Osteocyte (in vitro differentiated cells): ENCODE data around the gene VEZF1. TPM values are rescaled to one million over a fixed set of nuclear protein-coding genes. Genes with fewer than 3 reads are reported as not detected.

ENCODE experiments used
- DNase-seq: peaks from one replicate; pipeline ENCODE4 v3.0.0; 2021; ENCODE audit warnings: mixed read lengths; ENCODE audit not compliant: unreplicated experiment; ENCODE audit errors: extremely low spot score
- H3K27ac Mint-ChIP-seq: one replicate; pipeline ENCODE4 v1.8.0; 2021; ENCODE audit warnings: mild to moderate bottlenecking, mixed read lengths; ENCODE audit not compliant: unreplicated experiment
- H3K27me3 Mint-ChIP-seq: one replicate; pipeline ENCODE4 v1.8.0; 2021; ENCODE audit warnings: mixed read lengths; ENCODE audit not compliant: unreplicated experiment
- H3K36me3 Mint-ChIP-seq: one replicate; pipeline ENCODE4 v1.8.0; 2021; ENCODE audit warnings: mixed read lengths; ENCODE audit not compliant: unreplicated experiment
- H3K4me1 Mint-ChIP-seq: one replicate; pipeline ENCODE4 v1.8.0; 2021; ENCODE audit warnings: mixed read lengths; ENCODE audit not compliant: unreplicated experiment
- H3K4me3 Mint-ChIP-seq: one replicate; pipeline ENCODE4 v1.8.0; 2021; ENCODE audit warnings: mild to moderate bottlenecking, moderate library complexity, mixed read lengths; ENCODE audit not compliant: unreplicated experiment
- H3K9me3 Mint-ChIP-seq: one replicate; pipeline ENCODE4 v1.8.0; 2021; ENCODE audit warnings: mixed read lengths; ENCODE audit not compliant: unreplicated experiment
- total RNA-seq: library from RNA; stranded (reverse); gene quantifications from 2 replicates; pipeline ENCODE4 v1.2.1, GENCODE V29; 2021
- TF ChIP-seq, protein P1 (sequence below): fragments of 200-600 bp; sonication (generic); IDR thresholded peaks from 2 replicates; pipeline ENCODE4 v1.5.0; 2021; ENCODE audit warnings: antibody characterized with exemption, mild to moderate bottlenecking, moderate library complexity

Gene VEZF1
- total RNA-seq, 1 donor from 2014 or later: 50.6 TPM

- no peak for DNase-seq
- H3K27me3 Mint-ChIP-seq: no peaks in the 10 kb centered on the region
- no peaks in the 10 kb centered on the region for H3K36me3 Mint-ChIP-seq
- no peaks in the 10 kb centered on the region for H3K9me3 Mint-ChIP-seq
- peaks cover 84% of the 10 kb centered on the region for H3K4me1 Mint-ChIP-seq
- H3K27ac Mint-ChIP-seq: peak overlapping the region; percentile 89
- peak overlapping the region; percentile 44 for H3K4me3 Mint-ChIP-seq
- TF ChIP-seq, protein P1, sequence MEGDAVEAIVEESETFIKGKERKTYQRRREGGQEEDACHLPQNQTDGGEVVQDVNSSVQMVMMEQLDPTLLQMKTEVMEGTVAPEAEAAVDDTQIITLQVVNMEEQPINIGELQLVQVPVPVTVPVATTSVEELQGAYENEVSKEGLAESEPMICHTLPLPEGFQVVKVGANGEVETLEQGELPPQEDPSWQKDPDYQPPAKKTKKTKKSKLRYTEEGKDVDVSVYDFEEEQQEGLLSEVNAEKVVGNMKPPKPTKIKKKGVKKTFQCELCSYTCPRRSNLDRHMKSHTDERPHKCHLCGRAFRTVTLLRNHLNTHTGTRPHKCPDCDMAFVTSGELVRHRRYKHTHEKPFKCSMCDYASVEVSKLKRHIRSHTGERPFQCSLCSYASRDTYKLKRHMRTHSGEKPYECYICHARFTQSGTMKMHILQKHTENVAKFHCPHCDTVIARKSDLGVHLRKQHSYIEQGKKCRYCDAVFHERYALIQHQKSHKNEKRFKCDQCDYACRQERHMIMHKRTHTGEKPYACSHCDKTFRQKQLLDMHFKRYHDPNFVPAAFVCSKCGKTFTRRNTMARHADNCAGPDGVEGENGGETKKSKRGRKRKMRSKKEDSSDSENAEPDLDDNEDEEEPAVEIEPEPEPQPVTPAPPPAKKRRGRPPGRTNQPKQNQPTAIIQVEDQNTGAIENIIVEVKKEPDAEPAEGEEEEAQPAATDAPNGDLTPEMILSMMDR: peak; percentile 22
Measured at GRCh38 chr17:57948555-57949420, 39.3 kb downstream of the VEZF1 start.

- no peaks in the 10 kb centered on the region for H3K27me3 Mint-ChIP-seq
- no peak for DNase-seq
- TF ChIP-seq, protein P1: no peak
Measured at GRCh38 chr17:57948169-57948554, 39.9 kb downstream of the VEZF1 start.

GRCh38 chr17:57947369-57947768 is 40.7 kb downstream of the VEZF1 start:
- H3K9me3 Mint-ChIP-seq: no peaks in the 10 kb centered on the region
- H3K36me3 Mint-ChIP-seq: no peaks in the 10 kb centered on the region
- TF ChIP-seq, protein P1: no peak
- peaks cover 79% of the 10 kb centered on the region for H3K4me1 Mint-ChIP-seq
- no peaks in the 10 kb centered on the region for H3K27me3 Mint-ChIP-seq
- DNase-seq: no peak
- peak overlapping the region; percentile 85 for H3K27ac Mint-ChIP-seq
- H3K4me3 Mint-ChIP-seq: peak overlapping the region; percentile 65

More at GRCh38 chr17:57948169-57948554, 39.9 kb downstream of the VEZF1 start:
- peak overlapping the region; percentile 44 for H3K4me3 Mint-ChIP-seq
- peak overlapping the region; percentile 89 for H3K27ac Mint-ChIP-seq
- no peaks in the 10 kb centered on the region for H3K9me3 Mint-ChIP-seq
- H3K36me3 Mint-ChIP-seq: no peaks in the 10 kb centered on the region
- peaks cover 85% of the 10 kb centered on the region for H3K4me1 Mint-ChIP-seq

GRCh38 chr17:57946798-57947358 is 41.2 kb downstream of the VEZF1 start:
- no peak for DNase-seq
- peaks cover 79% of the 10 kb centered on the region for H3K4me1 Mint-ChIP-seq
- no peaks in the 10 kb centered on the region for H3K27me3 Mint-ChIP-seq
- peak overlapping the region; percentile 65 for H3K4me3 Mint-ChIP-seq
- H3K9me3 Mint-ChIP-seq: no peaks in the 10 kb centered on the region
- peak overlapping the region; percentile 85 for H3K27ac Mint-ChIP-seq
- TF ChIP-seq, protein P1: no peak
- no peaks in the 10 kb centered on the region for H3K36me3 Mint-ChIP-seq
